Measurements from ENCODE around the gene PPP1R14C.

PPP1R14C gene

DNA sequence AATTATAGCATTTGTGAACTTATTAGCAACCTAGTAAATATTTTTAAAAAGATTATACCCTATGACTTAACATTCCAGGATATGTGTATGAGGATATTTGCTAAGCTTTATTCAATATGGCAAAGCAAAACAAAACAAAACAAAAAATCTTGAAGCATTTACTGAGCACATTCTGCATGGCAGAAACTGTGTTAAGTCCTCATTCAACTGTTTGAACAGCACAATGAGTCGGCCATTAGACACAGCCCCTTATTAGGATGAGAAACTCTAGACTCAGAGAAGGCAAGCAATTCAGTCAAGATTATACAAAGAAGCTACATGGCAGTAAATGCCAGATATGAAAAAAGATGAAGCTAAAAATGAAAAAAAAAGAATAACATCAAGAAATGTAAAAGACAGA lies 155.8 kb downstream of the PPP1R14C start (continued):
- no peak for TF ChIP-seq POU6F1 (CRISPR knock-in tag; IDR thresholded peaks at IDR 0.05; ENCODE audit: borderline replicate concordance, low read depth)
- no peak for TF ChIP-seq CSDC2 (CRISPR knock-in tag; IDR thresholded peaks at IDR 0.05)
- TF ChIP-seq ZNF565 (CRISPR knock-in tag; conservative IDR thresholded peaks at IDR 0.05; ENCODE audit: low read depth) = no peak
- no peak for TF ChIP-seq ZNF70 (CRISPR knock-in tag; IDR thresholded peaks at IDR 0.05)
- TF ChIP-seq SNAI2 (CRISPR knock-in tag; IDR thresholded peaks at IDR 0.05) = no peak
